GM23248 (cell line): ENCODE data around the gene ZNF507. TPM values are rescaled to one million over a fixed set of nuclear protein-coding genes. Genes with fewer than 3 reads are reported as not detected.

Experiments
- DNase-seq: peaks from one replicate; pipeline ENCODE4 v3.0.0-alpha.2; 2015
- H2AFZ ChIP-seq: fragments of 200-600 bp; sonication (generic); 2 replicates; pipeline ENCODE4 v1.6.1; 2016; ENCODE audit warnings: antibody characterized with exemption
- H3F3A ChIP-seq: fragments of 200-600 bp; sonication (generic); 2 replicates; pipeline ENCODE4 v1.6.1; 2016; ENCODE audit warnings: mild to moderate bottlenecking, antibody characterized with exemption, mixed run types; ENCODE audit not compliant: insufficient read depth
- H3K27ac ChIP-seq: fragments of 200-600 bp; sonication (generic); 2 replicates; pipeline ENCODE4 v1.5.1; 2016; ENCODE audit warnings: mild to moderate bottlenecking
- H3K27me3 ChIP-seq: fragments of 200-600 bp; sonication (generic); replicated peaks from 2 replicates; pipeline ENCODE4 v1.6.1; 2016; ENCODE audit warnings: mild to moderate bottlenecking; ENCODE audit not compliant: insufficient read depth
- H3K36me3 ChIP-seq: fragments of 200-600 bp; sonication (generic); 2 replicates; pipeline ENCODE4 v1.6.1; 2016; ENCODE audit warnings: low read depth, mild to moderate bottlenecking
- H3K4me1 ChIP-seq: fragments of 200-600 bp; sonication (generic); 2 replicates; pipeline ENCODE4 v1.6.1; 2016; ENCODE audit warnings: mild to moderate bottlenecking; ENCODE audit not compliant: insufficient read depth
- H3K4me2 ChIP-seq: fragments of 200-600 bp; sonication (generic); one replicate; pipeline ENCODE4 v1.6.1; 2016; ENCODE audit warnings: mild to moderate bottlenecking; ENCODE audit not compliant: unreplicated experiment
- H3K4me3 ChIP-seq: fragments of 200-600 bp; sonication (generic); 2 replicates; pipeline ENCODE4 v1.5.1; 2016; ENCODE audit warnings: mild to moderate bottlenecking
- H3K79me2 ChIP-seq: fragments of 200-600 bp; sonication (generic); 2 replicates; pipeline ENCODE4 v1.6.1; 2016; ENCODE audit warnings: mild to moderate bottlenecking; ENCODE audit not compliant: insufficient read depth
- H3K9ac ChIP-seq: fragments of 200-600 bp; sonication (generic); 2 replicates; pipeline ENCODE4 v1.6.1; 2016; ENCODE audit warnings: mild to moderate bottlenecking
- H3K9me2 ChIP-seq: fragments of 200-600 bp; sonication (generic); 2 replicates; pipeline ENCODE4 v1.6.1; 2016; ENCODE audit warnings: mixed run types, mild to moderate bottlenecking, moderate library complexity; ENCODE audit not compliant: insufficient read depth
- H3K9me3 ChIP-seq: fragments of 200-600 bp; sonication (generic); one replicate; pipeline ENCODE4 v1.6.1; 2017; ENCODE audit warnings: low read depth
- H4K20me1 ChIP-seq: fragments of 200-600 bp; sonication (generic); 2 replicates; pipeline ENCODE4 v1.6.0; 2016; ENCODE audit not compliant: insufficient read depth
- EZH2 ChIP-seq: fragments of 200-600 bp; sonication (generic); IDR thresholded peaks from 2 replicates; pipeline ENCODE4 v1.6.1; 2018; ENCODE audit warnings: antibody characterized with exemption, mild to moderate bottlenecking; ENCODE audit not compliant: insufficient read depth, poor library complexity, severe bottlenecking
- EZH2phosphoT487 ChIP-seq: fragments of 200-600 bp; sonication (generic); IDR thresholded peaks from 2 replicates; pipeline ENCODE4 v1.6.1; 2018; ENCODE audit warnings: antibody characterized with exemption, moderate library complexity, mild to moderate bottlenecking, low read depth; ENCODE audit not compliant: insufficient read depth
- WGBS, 2 experiments: methylation state at CpG; one replicate each; pipeline ENCODE4 v1.1.6; 2015 to 2017; ENCODE audit warnings: low lambda C conversion rate in 2 of 2, low coverage in 1 of 2; ENCODE audit errors: missing lambda C conversion rate in 2 of 2; 5-methylcytosine and 5-hydroxymethylcytosine counted together
- in situ Hi-C: fragments of 300-500 bp; cut with MboI; formaldehyde crosslinking; loops from 2 replicates; pipeline ENCODE4 v1.15.0; 2020
- polyA plus RNA-seq: library from polyadenylated mRNA; unstranded; fragments of >200 nt; fragmentation: Nextera tagmentation; extraction: Ambion mirVana; gene quantifications from 2 replicates; pipeline ENCODE4 v1.2.1, GENCODE V29; 2016
- total RNA-seq: library from RNA; depleted of rRNA; stranded (reverse); fragments of >200 nt; shearing (Covaris generic); gene quantifications from 2 replicates; pipeline ENCODE4 v1.2.3, GENCODE V29; 2014

The ZNF507 gene
- total and polyA plus RNA-seq, 2 experiments from 2014 or later: 4.9 to 5.2 TPM

DNA sequence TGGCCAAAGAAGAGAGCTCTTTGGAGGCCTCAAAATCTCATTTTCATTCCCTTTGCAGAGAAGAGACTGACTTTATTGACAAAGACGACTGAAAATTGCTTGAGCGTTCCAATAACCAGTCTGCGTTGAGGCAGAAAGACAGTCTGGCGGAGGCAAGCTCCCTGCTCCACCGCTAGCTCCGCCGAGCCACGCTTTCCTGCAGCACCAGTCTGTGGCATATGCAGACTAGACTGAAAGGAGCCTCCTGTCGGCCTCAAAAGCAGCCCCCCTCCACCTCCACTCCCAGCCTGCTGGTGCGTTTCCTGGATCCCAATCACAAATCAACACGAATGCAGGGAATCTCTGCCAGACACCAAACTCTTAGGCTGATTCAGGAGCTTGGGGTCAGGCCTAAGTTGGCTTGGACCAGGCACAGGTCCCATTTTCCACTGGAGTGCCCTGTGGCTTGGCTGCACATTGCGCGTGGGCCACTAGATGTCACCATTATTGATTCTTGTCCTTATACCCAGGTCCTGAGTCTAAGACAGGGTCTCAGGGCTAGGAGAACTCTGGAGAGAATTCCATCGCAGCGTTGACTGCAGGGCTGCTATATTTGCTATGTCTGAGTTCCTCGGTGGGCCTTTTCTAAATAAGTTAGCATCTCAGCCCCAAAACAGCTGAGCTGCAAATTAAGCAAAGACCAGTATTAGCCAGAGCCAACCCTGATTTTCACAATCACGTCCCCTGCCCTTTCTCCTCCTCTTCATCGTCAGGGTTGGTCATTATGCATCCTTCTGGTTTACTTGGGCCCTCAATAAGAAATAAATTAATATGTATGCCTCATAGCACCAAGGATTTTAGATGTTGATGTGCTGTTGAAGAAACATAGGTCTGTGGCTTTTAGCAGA is 5.2 kb upstream of the ZNF507 start:
- WGBS, 2 experiments: 53 to 57% methylated on average over 18 of the region's 18 CpGs
- in situ Hi-C loops: loop anchor here (25.0 kb wide), 1 partner anchor 222 kb away; no protein-coding TSS in a partner anchor
- DNase-seq: peak; percentile 65
- Histone ChIP-seq H2AFZ (no peak overlapping the region), H3K9me2 (no peaks in the 10 kb centered on the region), H3K27me3 (no peaks in the 10 kb centered on the region), H3K9me3 (no peaks in the 10 kb centered on the region), H3K27ac (no peak overlapping the region), H3K36me3 (no peaks in the 10 kb centered on the region), H3F3A (no peaks in the 10 kb centered on the region), H3K4me2 (no peak overlapping the region), H3K9ac (no peak overlapping the region), H3K4me3 (no peak overlapping the region), H3K79me2 (no peaks in the 10 kb centered on the region), H4K20me1 (no peaks in the 10 kb centered on the region), H3K4me1 (0 out of 2 replicates have a peak, but pooled peaks cover 4% of the 10 kb centered on the region)
- no peak for TF ChIP-seq EZH2
- no peak for TF ChIP-seq EZH2phosphoT487

- Histone ChIP-seq H3K4me2 (no peak overlapping the region), H3K79me2 (peaks cover 21% of the 10 kb centered on the region), H3K27ac (no peak overlapping the region), H3K4me1 (peaks cover 13% of the 10 kb centered on the region), H4K20me1 (no peaks in the 10 kb centered on the region), H3F3A (no peaks in the 10 kb centered on the region), H3K9ac (no peak overlapping the region), H2AFZ (no peak overlapping the region), H3K9me2 (no peaks in the 10 kb centered on the region), H3K4me3 (no peak overlapping the region), H3K36me3 (no peaks in the 10 kb centered on the region), H3K27me3 (no peaks in the 10 kb centered on the region), H3K9me3 (no peaks in the 10 kb centered on the region)
- no peak for DNase-seq
- no peak for TF ChIP-seq EZH2
- TF ChIP-seq EZH2phosphoT487: no peak
- 81 to 86% methylated on average over 2 of the region's 2 CpGs for WGBS, 2 experiments
- in situ Hi-C loops: loop anchor here (25.0 kb wide), 1 partner anchor 220 kb away; no protein-coding TSS in a partner anchor
These were observed 2.7 kb upstream of the ZNF507 start for GRCh38 chr19:32342695-32343094.

DNA sequence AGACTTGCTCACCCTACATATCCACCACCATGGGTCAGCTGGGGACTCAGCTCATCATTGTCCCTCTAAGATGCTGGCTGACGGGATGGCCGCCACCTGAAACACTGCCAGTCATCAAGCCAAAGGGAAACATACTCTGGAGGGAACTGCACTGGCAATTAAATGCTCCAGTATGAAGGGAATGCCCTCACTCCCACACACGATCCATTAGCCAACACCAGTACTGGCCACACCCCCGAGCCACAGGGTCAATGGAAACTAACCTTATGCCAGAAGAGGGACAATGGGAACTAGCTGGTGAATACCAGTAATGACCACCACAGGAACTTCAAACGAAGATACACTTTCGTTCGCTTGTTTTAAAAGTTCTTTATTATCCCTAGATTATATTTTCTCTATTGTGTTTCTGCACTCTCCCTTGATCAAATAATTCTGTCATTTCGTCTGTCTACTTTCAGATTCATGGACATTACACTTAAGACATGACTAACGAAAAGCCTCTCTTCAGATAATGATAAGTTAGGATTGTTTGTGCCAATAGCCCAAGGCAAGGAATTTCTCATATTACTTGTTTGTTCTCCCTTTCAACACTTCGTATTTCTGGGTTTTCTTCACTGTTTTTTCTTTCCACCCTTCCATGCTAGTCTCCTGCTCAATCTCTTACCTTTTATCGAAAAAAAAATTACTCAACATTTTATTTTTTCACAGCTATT is 1.7 kb upstream of the ZNF507 start:
- Histone ChIP-seq H3K9ac (no peak overlapping the region), H2AFZ (no peak overlapping the region), H3K4me3 (no peak overlapping the region), H4K20me1 (no peaks in the 10 kb centered on the region), H3K4me1 (peaks cover 13% of the 10 kb centered on the region), H3K9me3 (no peaks in the 10 kb centered on the region), H3K4me2 (no peak overlapping the region), H3K9me2 (no peaks in the 10 kb centered on the region), H3K36me3 (0 out of 2 replicates have a peak, but pooled peaks cover 6% of the 10 kb centered on the region), H3K27me3 (no peaks in the 10 kb centered on the region), H3F3A (no peaks in the 10 kb centered on the region), H3K79me2 (peaks cover 31% of the 10 kb centered on the region), H3K27ac (no peak overlapping the region)
- in situ Hi-C loops: loop anchor here (25.0 kb wide), 1 partner anchor 219 kb away; no protein-coding TSS in a partner anchor
- 68 to 69% methylated on average over 11 of the region's 11 CpGs for WGBS, 2 experiments
- no peak for DNase-seq
- TF ChIP-seq EZH2 (no peak), EZH2phosphoT487 (no peak)

DNA sequence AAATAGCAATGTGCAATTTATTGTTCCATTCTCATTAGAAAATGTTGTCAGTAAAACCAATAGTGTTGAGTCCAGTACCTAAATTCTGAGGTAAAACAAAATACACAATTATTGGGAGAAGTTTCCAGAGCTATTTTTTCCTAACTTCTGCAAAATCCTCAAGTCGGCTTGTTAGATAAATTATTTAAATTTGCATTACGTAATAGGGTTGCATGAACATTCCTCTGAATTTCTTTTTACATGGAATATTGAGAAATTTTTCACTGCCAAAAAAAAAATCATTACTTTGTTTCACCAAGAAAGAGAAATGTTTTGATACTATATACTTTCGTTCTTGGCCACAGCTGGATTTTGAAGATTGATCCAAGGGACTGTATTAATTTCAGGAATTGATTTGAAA is 1.5 kb downstream of the ZNF507 start:
- Histone ChIP-seq H3K36me3 (0 out of 2 replicates have a peak, but pooled peaks cover 11% of the 10 kb centered on the region), H3K79me2 (peaks cover 48% of the 10 kb centered on the region), H3K9me2 (no peaks in the 10 kb centered on the region), H3K4me2 (peak overlapping the region; percentile 93), H3K9ac (peak overlapping the region; percentile 92), H3K27ac (no peak overlapping the region), H3K4me1 (peaks cover 33% of the 10 kb centered on the region), H3K9me3 (no peaks in the 10 kb centered on the region), H4K20me1 (peaks cover 3% of the 10 kb centered on the region; the same call in 1 of the 2 replicates), H2AFZ (no peak overlapping the region), H3K27me3 (no peaks in the 10 kb centered on the region), H3K4me3 (peak overlapping the region; percentile 96), H3F3A (peaks cover 25% of the 10 kb centered on the region)
- WGBS, 2 experiments: 55 to 57% methylated on average over 3 of the region's 3 CpGs
- TF ChIP-seq EZH2 (no peak), EZH2phosphoT487 (no peak)
- in situ Hi-C loops: loop anchor here (25.0 kb wide), 1 partner anchor 215 kb away; no protein-coding TSS in a partner anchor
- no peak for DNase-seq
